Right lobe of liver (tissue), 6 donors: ENCODE data around the gene OR6J1. TPM values are rescaled to one million over a fixed set of nuclear protein-coding genes. Genes with fewer than 3 reads are reported as not detected.

Experiments
- ATAC-seq, 4 donors: fragments of 200-7000 bp; cut with Tn5 transposase; one replicate each; pipeline ENCODE4 v1.9.1; 2020; ENCODE audit warnings: mild to moderate bottlenecking in 4 of 4, moderate library complexity in 4 of 4
- DNase-seq, 3 donors: peaks; one replicate each; pipeline ENCODE4 v3.0.0-alpha.2; 2020
- H3K27ac ChIP-seq, 3 donors: fragments of 200-600 bp; one replicate each; pipeline ENCODE4 v1.8.0; 2022
- H3K27me3 ChIP-seq, 2 donors: fragments of 200-600 bp; one replicate each; pipeline ENCODE4 v1.8.0; 2022
- H3K36me3 ChIP-seq, 4 donors: fragments of 200-600 bp; sonication (generic) in 1 of 4; one replicate each; pipeline versions ENCODE4 v1.5.1 to v1.8.0; 2017 to 2022; ENCODE audit warnings: control low read depth in 1 of 4
- H3K4me1 ChIP-seq, 4 donors: fragments of 200-600 bp; sonication (generic) in 1 of 4; one replicate each; pipeline versions ENCODE4 v1.5.1 to v1.8.0; 2017 to 2022; ENCODE audit warnings: control low read depth in 1 of 4
- H3K4me3 ChIP-seq, 3 donors: fragments of 200-600 bp; one replicate each; pipeline ENCODE4 v1.8.0; 2022
- H3K9me3 ChIP-seq, 4 donors: fragments of 200-600 bp; sonication (generic) in 1 of 4; one replicate each; pipeline versions ENCODE4 v1.5.1 to v1.8.0; 2017 to 2022; ENCODE audit warnings: control low read depth in 1 of 4
- CTCF ChIP-seq, 4 donors: fragments of 200-600 bp in 3 of 4; fragments of 450-650 bp in 1 of 4; IDR thresholded peaks; one replicate each; pipeline versions ENCODE4 v1.5.1 to v1.8.0; 2016 to 2022; ENCODE audit warnings: antibody characterized with exemption in 4 of 4, mild to moderate bottlenecking in 2 of 4
- POLR2A ChIP-seq: fragments of 450-650 bp; IDR thresholded peaks from one replicate; pipeline ENCODE4 v1.6.1; 2017; ENCODE audit warnings: antibody characterized with exemption, mild to moderate bottlenecking
- WGBS: methylation state at CpG from one replicate; pipeline ENCODE4 v1.1.6; 2018; ENCODE audit warnings: low coverage, low lambda C conversion rate; ENCODE audit not compliant: insufficient coverage; ENCODE audit errors: missing lambda C conversion rate; 5-methylcytosine and 5-hydroxymethylcytosine counted together
- intact Hi-C, 2 donors: fragments of 100-400 bp; cut with DNase I; formaldehyde crosslinking; loops; one replicate each; pipeline versions ENCODE4 v1.11.2 to v1.14.1; 2022
- total RNA-seq, 6 experiments: library from RNA; depleted of rRNA in 2 of 6; stranded (reverse); fragments of >200 nt in 2 of 6; fragmentation: NEBNext Ultra II Directional in 3 of 6; extraction: Animal tissue kit (Norgen Biotek cat#: 25700) in 3 of 6; gene quantifications; one replicate each; pipeline versions ENCODE4 v1.1.0 to v1.2.4, GENCODE V29; 2016 to 2023
- donor health status: DM: no; HTN: yes; CAD: no.
- donor health status: DM: no; HTN: no; CAD: no.
- donor health status: DM: no; HTN: no; CAD: no.
- donor health status: DM: no; HTN: yes; CAD: no.
- donor health status: DM: no; HTN: yes; CAD: no.

The OR6J1 gene
- total RNA-seq, 6 experiments from 2014 or later, result not detected

GRCh38 chr14:22634233-22634900 lies 9.8 kb downstream of the OR6J1 start:
- Histone ChIP-seq H3K27ac (no peak overlapping the region), H3K9me3 (no peaks in the 10 kb centered on the region), H3K36me3 (no peaks in the 10 kb centered on the region), H3K27me3 (no peaks in the 10 kb centered on the region), H3K4me1 (no peaks in the 10 kb centered on the region), H3K4me3 (no peak overlapping the region)
- no peak for ATAC-seq
- WGBS, result 67% methylated on average over 4 of the region's 8 CpGs
- intact Hi-C loops, result no loop called here
- no peak for TF ChIP-seq CTCF (IDR thresholded peaks at IDR 0.05)
- no peak for TF ChIP-seq POLR2A
- DNase-seq, result no peak

DNA sequence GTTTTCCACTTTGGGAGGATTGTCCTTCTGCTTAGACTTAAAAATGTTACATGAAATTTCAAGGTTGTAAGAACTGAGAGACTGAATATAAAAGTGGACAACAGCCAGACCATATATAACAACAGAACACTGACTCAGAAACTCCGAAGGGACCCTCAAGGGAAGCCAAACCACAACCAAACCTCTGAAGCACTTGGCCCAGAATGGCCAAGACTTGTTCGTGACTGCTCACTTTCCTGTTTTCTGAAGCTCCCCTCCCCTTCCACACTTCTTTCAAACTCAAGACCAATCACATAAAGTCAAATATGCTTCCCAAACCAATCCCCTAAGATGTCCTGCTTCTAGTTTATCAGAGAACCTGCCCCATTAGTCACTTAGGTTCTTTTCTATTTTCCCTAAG lies 13.7 kb downstream of the OR6J1 start:
- ATAC-seq (no peak), DNase-seq (no peak)
- no peaks in the 10 kb centered on the region for H3K9me3 ChIP-seq
- 75% methylated on average over 2 of the region's 2 CpGs for WGBS
- no peak for TF ChIP-seq POLR2A
- TF ChIP-seq CTCF (IDR thresholded peaks at IDR 0.05), result no peak
- no peak overlapping the region for H3K4me3 ChIP-seq
- no peak overlapping the region for H3K27ac ChIP-seq
- H3K27me3 ChIP-seq, result no peaks in the 10 kb centered on the region
- H3K36me3 ChIP-seq, result no peaks in the 10 kb centered on the region
- no peaks in the 10 kb centered on the region for H3K4me1 ChIP-seq
- intact Hi-C loops, result no loop called here

DNA sequence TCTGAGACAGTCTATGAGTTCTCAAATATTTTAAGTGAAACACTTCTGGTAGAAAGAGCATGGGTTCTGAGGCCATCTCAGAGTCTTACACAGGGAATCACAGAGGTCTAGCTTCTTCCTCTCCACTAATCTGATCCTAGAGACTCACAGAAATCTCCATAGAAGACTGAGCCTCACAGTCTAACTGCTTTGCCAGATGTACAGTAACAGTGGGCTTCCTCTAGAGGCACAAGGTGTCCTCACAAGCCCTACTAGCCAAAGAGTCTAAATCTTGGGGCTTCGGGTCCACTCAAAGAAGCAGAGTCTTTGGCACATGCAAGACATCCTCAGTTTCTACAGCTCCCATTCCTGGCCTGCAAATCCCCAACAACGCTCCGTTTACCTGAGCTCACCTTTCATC lies 14.1 kb downstream of the OR6J1 start:
- Histone ChIP-seq H3K27ac (no peak overlapping the region), H3K9me3 (no peaks in the 10 kb centered on the region), H3K27me3 (no peaks in the 10 kb centered on the region), H3K4me1 (no peaks in the 10 kb centered on the region), H3K4me3 (no peak overlapping the region), H3K36me3 (no peaks in the 10 kb centered on the region)
- no peak for DNase-seq
- ATAC-seq, result no peak
- intact Hi-C loops, result no loop called here
- TF ChIP-seq CTCF (IDR thresholded peaks at IDR 0.05) (no peak), POLR2A (no peak)
- whole genome bisulfite sequencing, result 89% methylated on average over 3 of the region's 3 CpGs

DNA sequence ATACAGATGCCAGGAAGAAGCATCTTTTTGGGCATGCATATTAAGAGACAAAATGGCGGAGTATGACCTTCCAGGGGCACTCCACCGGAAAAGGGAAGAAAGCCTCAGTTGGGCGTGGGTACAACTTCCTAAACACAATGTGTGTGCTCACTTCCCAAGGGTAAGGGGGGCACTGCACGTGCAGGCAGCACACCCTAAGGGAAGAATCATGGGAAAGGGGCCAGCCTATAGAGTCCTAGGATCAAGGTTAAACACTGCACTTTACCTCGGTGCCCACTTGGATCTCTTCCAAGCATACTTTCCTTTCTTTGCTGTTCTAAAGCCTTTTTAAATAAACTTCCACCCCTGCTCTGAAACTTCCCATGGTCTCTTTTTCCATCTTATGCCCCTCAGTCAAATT lies 14.8 kb downstream of the OR6J1 start:
- Histone ChIP-seq H3K9me3 (no peaks in the 10 kb centered on the region), H3K4me1 (no peaks in the 10 kb centered on the region), H3K27me3 (no peaks in the 10 kb centered on the region), H3K27ac (no peak overlapping the region), H3K4me3 (no peak overlapping the region), H3K36me3 (no peaks in the 10 kb centered on the region)
- DNase-seq (no peak), ATAC-seq (no peak)
- WGBS, result 47% methylated on average over 3 of the region's 5 CpGs
- TF ChIP-seq CTCF (IDR thresholded peaks at IDR 0.05), result no peak
- TF ChIP-seq POLR2A, result no peak
- intact Hi-C loops, result no loop called here
